Measurements from ENCODE around the gene CNPY1. TPM values are rescaled to one million over a fixed set of nuclear protein-coding genes. Genes with fewer than 3 reads are reported as not detected.
A peak's percentile ranks its signal among the peaks of the same experiment; 100 is the strongest.

The CNPY1 gene
- total and polyA plus RNA-seq, 2 of the 8 experiments (the other 6 are each of a cell fraction or from before 2014, with no cell fraction given): not detected

DNA sequence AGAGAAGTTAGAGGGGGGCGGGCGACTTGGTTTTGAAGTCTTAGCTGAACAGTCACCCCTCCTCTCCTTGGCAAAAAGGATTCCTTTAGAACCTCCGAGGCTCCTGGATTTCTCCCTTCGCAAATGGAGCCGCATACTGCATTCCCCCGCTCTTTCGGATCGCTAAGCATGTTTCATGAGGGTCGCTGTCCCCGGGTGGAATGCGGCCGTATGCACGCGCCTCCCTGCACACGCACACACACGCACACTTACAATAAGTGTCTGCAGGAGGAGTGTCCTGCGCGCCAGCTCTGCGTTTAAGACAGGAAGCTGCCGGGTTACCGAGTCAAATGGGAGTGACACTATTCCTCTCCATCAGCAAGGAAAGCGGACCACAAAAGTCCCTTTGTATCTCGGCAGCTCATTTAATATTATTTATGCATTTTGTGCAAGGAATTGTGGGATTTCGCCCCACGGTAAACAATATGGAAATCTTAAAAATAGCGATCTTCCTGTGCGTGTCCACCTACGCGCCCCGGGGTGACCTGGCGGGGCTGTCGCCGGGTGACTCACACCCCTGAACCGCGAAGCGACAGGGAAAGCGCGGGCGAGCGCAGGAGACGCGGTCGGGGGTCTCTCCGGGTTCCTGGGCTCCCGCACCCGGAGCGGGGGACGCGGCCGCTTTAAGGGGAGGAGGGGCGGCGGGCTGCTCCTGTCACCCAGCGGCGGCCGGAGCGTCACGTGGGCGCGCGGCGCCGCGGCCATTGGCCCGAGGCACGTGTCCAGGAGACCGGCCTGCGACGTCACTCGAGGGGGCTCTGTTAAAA lies 89.4 kb downstream of the CNPY1 start:
- POLR2A ChIA-PET (ENCODE audit: partially characterized antibody): interaction anchor here (1.8 kb wide), 1 partner anchor 85 kb away, joined by 6 read pairs; no protein-coding TSS in a partner anchor
- no peak overlapping the region for H3K4ac ChIP-seq (replicated peaks; ENCODE audit: insufficient read length, low read depth, low read length)
- no peak overlapping the region for H3K56ac ChIP-seq (replicated peaks; ENCODE audit: insufficient read length, low read depth, low read length)
- H2AK5ac ChIP-seq (ENCODE audit: low read depth, low read length): no peak overlapping the region
- peaks cover 98 to 99% (median 98%) of the 10 kb centered on the region in 4 experiments for H3K27me3 ChIP-seq (replicated peaks in 1 of 4; ENCODE audit: control insufficient read depth in 3 of 4, extremely low read depth in 1 of 4, insufficient read depth in 3 of 4, low read length in 3 of 4)
- H3K4me1 ChIP-seq (replicated peaks in 1 of 4; ENCODE audit: control insufficient read depth in 3 of 4, insufficient read depth in 4 of 4, low read length in 3 of 4): peaks cover 0 to 16% (median 8%) of the 10 kb centered on the region in 4 experiments; a peak in 5 of 7 replicates
- DNase-seq (ENCODE audit: low read depth in 1 of 2, low spot score in 2 of 2): peak in 1 of 2 experiments; percentile 81
- no peak overlapping the region for H4K8ac ChIP-seq (ENCODE audit: extremely low read depth, insufficient read depth, low read length)
- H2BK5ac ChIP-seq (ENCODE audit: low read depth, low read length): no peak overlapping the region
- no peak for FAIRE-seq
- H3K9ac ChIP-seq (replicated peaks in 1 of 4; ENCODE audit: extremely low read depth in 1 of 4, low read depth in 3 of 4, low read length in 3 of 4): no peak overlapping the region
- H2AFZ ChIP-seq (ENCODE audit: low read length): no peak overlapping the region
- peak overlapping the region; percentile 28 to 41; a peak in 3 of 4 replicates for H3K4me2 ChIP-seq (ENCODE audit: insufficient read depth in 1 of 2, low read depth in 2 of 2, low read length in 2 of 2)
- no peaks in the 10 kb centered on the region; the same call in 1 of the 2 replicates for H3K79me1 ChIP-seq (ENCODE audit: low read depth, low read length)
- no peak overlapping the region for H2BK12ac ChIP-seq (ENCODE audit: low read depth, low read length)
- H4K91ac ChIP-seq (replicated peaks; ENCODE audit: insufficient read length, low read length): no peak overlapping the region
- H4K20me1 ChIP-seq (replicated peaks in 1 of 2; ENCODE audit: control insufficient read depth in 1 of 2, insufficient read depth in 2 of 2, low read length in 2 of 2): peaks cover 42 to 54% of the 10 kb centered on the region in 2 experiments
- H4K5ac ChIP-seq (ENCODE audit: insufficient read length, low read depth, low read length): no peak overlapping the region
- no peak overlapping the region for H3K14ac ChIP-seq (ENCODE audit: insufficient read length)
- no peak overlapping the region for H2BK120ac ChIP-seq (replicated peaks; ENCODE audit: low read depth, low read length)
- no peaks in the 10 kb centered on the region for H3K79me2 ChIP-seq (ENCODE audit: control insufficient read depth in 1 of 2, insufficient read depth in 2 of 2, low read length in 2 of 2)
- H3K27ac ChIP-seq (ENCODE audit: low read depth, low read length): no peak overlapping the region
- WGBS, 2 experiments (ENCODE audit: extremely low coverage in 1 of 2, insufficient coverage in 1 of 2, insufficient read length in 1 of 2, insufficient replicate concordance in 2 of 2, low coverage in 1 of 2, low lambda C conversion rate in 2 of 2, missing lambda C conversion rate in 1 of 2): 4% methylated on average over 40 of the region's 69 CpGs; no CpG with 5 or more reads in 1 of the 2 experiments
- H2BK15ac ChIP-seq (ENCODE audit: low read length): no peak overlapping the region
- no peaks in the 10 kb centered on the region; a peak in 1 of 4 replicates for H3K9me3 ChIP-seq (ENCODE audit: insufficient read depth in 2 of 2, low read depth in 1 of 2, low read length in 1 of 2)
- CTCF ChIA-PET (ENCODE audit: partially characterized antibody): interaction anchor here (0.9 to 2.9 kb wide), 5 partner anchors 15 to 78 kb away, joined by 4 to 17 read pairs (median 7); no protein-coding TSS in a partner anchor
- no peak overlapping the region for H3K23ac ChIP-seq (ENCODE audit: insufficient read length)
- H3K4me3 ChIP-seq (ENCODE audit: extremely low read depth in 1 of 4, insufficient read depth in 2 of 4, low read depth in 3 of 4, low read length in 4 of 4): peak overlapping the region in 1 of 4 experiments; percentile 45; a peak in 2 of 8 replicates
- no peaks in the 10 kb centered on the region; the same call in 1 of the 2 replicates for H3K23me2 ChIP-seq (ENCODE audit: low read depth, low read length)
- H3K36me3 ChIP-seq (ENCODE audit: control insufficient read depth in 2 of 4, insufficient read depth in 4 of 4, low read length in 3 of 4): peaks cover 0 to 16% (median 0%) of the 10 kb centered on the region in 4 experiments; a peak in 1 of 8 replicates
- H3K18ac ChIP-seq (ENCODE audit: extremely low read depth, low read length): no peak overlapping the region; the same call in 1 of the 2 replicates
- peak overlapping the region; percentile 80; the same call in 1 of the 2 replicates for H2BK20ac ChIP-seq (ENCODE audit: low read length)
- TF ChIP-seq PHF8 (conservative IDR thresholded peaks at IDR 0.05; ENCODE audit: low read depth, low read length) (no peak), MAFK (IDR thresholded peaks at IDR 0.05; ENCODE audit: low read depth, low read length) (no peak), TCF12 (IDR thresholded peaks at IDR 0.05; ENCODE audit: low read depth, low read length) (no peak), SIRT6 (IDR thresholded peaks at IDR 0.05; ENCODE audit: low read length) (no peak), SP4 (IDR thresholded peaks at IDR 0.05; ENCODE audit: low read length) (no peak), RAD21 (IDR thresholded peaks at IDR 0.05 in 1 of 2, conservative IDR thresholded peaks at IDR 0.05 in 1 of 2; ENCODE audit: low read depth in 2 of 2, low read length in 2 of 2) (no peak), EZH2 (IDR thresholded peaks at IDR 0.05; ENCODE audit: low read depth, low read length, severe bottlenecking) (peak; percentile 99), NANOG (IDR thresholded peaks at IDR 0.05; ENCODE audit: insufficient read depth, low read depth, low read length, poor library complexity, severe bottlenecking) (no peak)
- TF ChIP-seq, protein P1, sequence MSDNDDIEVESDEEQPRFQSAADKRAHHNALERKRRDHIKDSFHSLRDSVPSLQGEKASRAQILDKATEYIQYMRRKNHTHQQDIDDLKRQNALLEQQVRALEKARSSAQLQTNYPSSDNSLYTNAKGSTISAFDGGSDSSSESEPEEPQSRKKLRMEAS (IDR thresholded peaks at IDR 0.05): peak; percentile 96
- TF ChIP-seq, protein P2, sequence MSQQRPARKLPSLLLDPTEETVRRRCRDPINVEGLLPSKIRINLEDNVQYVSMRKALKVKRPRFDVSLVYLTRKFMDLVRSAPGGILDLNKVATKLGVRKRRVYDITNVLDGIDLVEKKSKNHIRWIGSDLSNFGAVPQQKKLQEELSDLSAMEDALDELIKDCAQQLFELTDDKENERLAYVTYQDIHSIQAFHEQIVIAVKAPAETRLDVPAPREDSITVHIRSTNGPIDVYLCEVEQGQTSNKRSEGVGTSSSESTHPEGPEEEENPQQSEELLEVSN (IDR thresholded peaks at IDR 0.05): peak; percentile 94

Measured in H1 (cell line).